Esophagus muscularis mucosa (tissue), 3 donors: ENCODE measurements around the gene TIRAP.

ENCODE experiments used
- EP300 ChIP-seq: sonication (generic); formaldehyde crosslinking; IDR thresholded peaks from one replicate; pipeline ENCODE4 v1.6.1; 2017; ENCODE audit warnings: antibody characterized with exemption
- TF ChIP-seq, protein P1 (sequence below), 3 experiments: fragments of 200-600 bp in 2 of 3; fragments of 450-650 bp in 1 of 3; sonication (generic) in 2 of 3; IDR thresholded peaks; one replicate each; pipeline ENCODE4 v1.5.1; 2017 to 2019; ENCODE audit warnings: antibody characterized with exemption in 3 of 3, mild to moderate bottlenecking in 2 of 3, moderate library complexity in 1 of 3

DNA sequence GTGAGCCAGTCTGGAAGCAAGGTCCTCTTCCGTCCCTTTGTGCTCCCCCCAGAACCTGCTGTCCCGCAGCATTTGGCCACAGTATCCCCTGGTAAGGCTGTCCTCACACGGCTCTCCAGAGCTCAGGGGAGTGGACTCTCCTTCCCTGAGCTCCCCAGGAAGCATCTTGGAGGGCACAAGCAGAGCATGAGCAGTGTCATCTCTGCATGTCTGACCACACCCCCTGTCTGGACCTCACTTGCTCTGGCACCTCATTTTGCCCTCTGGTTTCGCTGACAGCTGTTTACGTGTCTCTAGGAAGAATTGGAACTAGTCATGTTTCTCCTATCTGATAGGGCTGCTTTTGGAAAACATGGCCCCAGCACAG is 36.5 kb downstream of the TIRAP start:
- TF ChIP-seq, protein P1, sequence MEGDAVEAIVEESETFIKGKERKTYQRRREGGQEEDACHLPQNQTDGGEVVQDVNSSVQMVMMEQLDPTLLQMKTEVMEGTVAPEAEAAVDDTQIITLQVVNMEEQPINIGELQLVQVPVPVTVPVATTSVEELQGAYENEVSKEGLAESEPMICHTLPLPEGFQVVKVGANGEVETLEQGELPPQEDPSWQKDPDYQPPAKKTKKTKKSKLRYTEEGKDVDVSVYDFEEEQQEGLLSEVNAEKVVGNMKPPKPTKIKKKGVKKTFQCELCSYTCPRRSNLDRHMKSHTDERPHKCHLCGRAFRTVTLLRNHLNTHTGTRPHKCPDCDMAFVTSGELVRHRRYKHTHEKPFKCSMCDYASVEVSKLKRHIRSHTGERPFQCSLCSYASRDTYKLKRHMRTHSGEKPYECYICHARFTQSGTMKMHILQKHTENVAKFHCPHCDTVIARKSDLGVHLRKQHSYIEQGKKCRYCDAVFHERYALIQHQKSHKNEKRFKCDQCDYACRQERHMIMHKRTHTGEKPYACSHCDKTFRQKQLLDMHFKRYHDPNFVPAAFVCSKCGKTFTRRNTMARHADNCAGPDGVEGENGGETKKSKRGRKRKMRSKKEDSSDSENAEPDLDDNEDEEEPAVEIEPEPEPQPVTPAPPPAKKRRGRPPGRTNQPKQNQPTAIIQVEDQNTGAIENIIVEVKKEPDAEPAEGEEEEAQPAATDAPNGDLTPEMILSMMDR (IDR thresholded peaks at IDR 0.05) = no peak
- no peak for TF ChIP-seq EP300
